Measurements from ENCODE around the gene GLP1R.

DNA sequence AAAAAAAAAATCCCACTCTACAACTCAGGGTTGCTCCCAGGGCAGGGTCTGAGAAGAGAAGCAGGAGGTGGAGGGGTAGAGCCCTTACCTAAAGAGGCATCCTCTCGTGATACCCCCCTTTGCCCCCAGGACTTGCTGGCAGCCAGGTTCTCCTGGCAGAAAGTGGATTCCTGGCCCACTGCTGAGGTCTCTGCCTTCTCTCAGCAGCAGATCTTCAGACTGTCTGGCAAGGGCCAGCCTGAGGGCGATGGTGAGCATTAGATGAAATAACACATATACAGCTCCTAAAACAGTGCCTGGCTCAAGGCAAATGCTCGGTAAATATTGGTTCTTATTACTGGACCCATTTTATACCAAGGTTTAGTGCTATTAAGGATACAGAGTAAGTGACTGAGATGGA is 4.8 kb upstream of the GLP1R start:
- TF ChIP-seq CTCF (conservative IDR thresholded peaks at IDR 0.05 in 1 of 2, IDR thresholded peaks at IDR 0.05 in 1 of 2; ENCODE audit: extremely low read depth in 1 of 2, insufficient read depth in 1 of 2, low read depth in 1 of 2, low read length in 2 of 2) = no peak
- no peak for TF ChIP-seq EZH2 (IDR thresholded peaks at IDR 0.05; ENCODE audit: borderline replicate concordance, low read length)
